Tibial nerve (tissue), 4 donors: ENCODE data around the gene DCTD. TPM values are rescaled to one million over a fixed set of nuclear protein-coding genes. Genes with fewer than 3 reads are reported as not detected.

Experiments used
- DNase-seq, 2 donors: peaks; one replicate each; pipeline ENCODE4 v3.0.0-alpha.2; 2019; ENCODE audit warnings: low spot score in 2 of 2
- H3K27ac ChIP-seq, 4 donors: fragments of 200-600 bp; sonication (generic) in 3 of 4; one replicate each; pipeline ENCODE4 v1.5.1; 2017 to 2019; ENCODE audit warnings: mild to moderate bottlenecking in 1 of 4
- H3K27me3 ChIP-seq, 2 donors: fragments of 200-600 bp; sonication (generic) in 1 of 2; one replicate each; pipeline versions ENCODE4 v1.5.1 to v1.6.0; 2017 to 2019
- H3K36me3 ChIP-seq, 3 donors: fragments of 200-600 bp; sonication (generic); one replicate each; pipeline ENCODE4 v1.5.1; 2018 to 2019
- H3K4me1 ChIP-seq, 4 donors: fragments of 200-600 bp; sonication (generic) in 3 of 4; one replicate each; pipeline ENCODE4 v1.5.1; 2017 to 2019
- H3K4me3 ChIP-seq, 4 donors: fragments of 200-600 bp; sonication (generic) in 3 of 4; one replicate each; pipeline ENCODE4 v1.5.1; 2017 to 2019; ENCODE audit warnings: mild to moderate bottlenecking in 1 of 4, moderate library complexity in 1 of 4
- H3K9me3 ChIP-seq, 4 donors: fragments of 200-600 bp; sonication (generic) in 3 of 4; one replicate each; pipeline ENCODE4 v1.5.1; 2017 to 2019
- CTCF ChIP-seq, 5 experiments: fragments of 200-600 bp in 3 of 5; fragments of 450-650 bp in 2 of 5; sonication (generic) in 3 of 5; IDR thresholded peaks; one replicate each; pipeline ENCODE4 v1.5.1; 2016 to 2019; ENCODE audit warnings: antibody characterized with exemption in 5 of 5, mild to moderate bottlenecking in 3 of 5, moderate library complexity in 2 of 5
- EP300 ChIP-seq, 2 donors: sonication (generic); formaldehyde crosslinking; IDR thresholded peaks; one replicate each; pipeline ENCODE4 v1.6.1; 2017; ENCODE audit warnings: antibody characterized with exemption in 2 of 2, mild to moderate bottlenecking in 1 of 2
- POLR2A ChIP-seq, 2 donors: fragments of 450-650 bp; IDR thresholded peaks; one replicate each; pipeline ENCODE4 v1.6.1; 2017; ENCODE audit warnings: antibody characterized with exemption in 2 of 2, mild to moderate bottlenecking in 2 of 2, moderate library complexity in 2 of 2
- WGBS, 2 donors: methylation state at CpG; one replicate each; pipeline ENCODE4 v1.1.5; 2018; 5-methylcytosine and 5-hydroxymethylcytosine counted together
- total RNA-seq, 4 donors: library from RNA; depleted of rRNA; stranded (reverse); fragments of >200 nt; gene quantifications; one replicate each; pipeline ENCODE4 v1.1.0, GENCODE V29; 2016

DCTD gene
- total RNA-seq, 4 donors from 2014 or later, result 50.4 to 76.3 (median 55.8) TPM

- TF ChIP-seq CTCF (IDR thresholded peaks at IDR 0.05) (no peak), EP300 (IDR thresholded peaks at IDR 0.05) (no peak), POLR2A (IDR thresholded peaks at IDR 0.05) (no peak)
- Histone ChIP-seq H3K9me3 (peaks cover 0 to 15% (median 0%) of the 10 kb centered on the region in 4 donors), H3K27me3 (no peaks in the 10 kb centered on the region), H3K4me1 (no peaks in the 10 kb centered on the region), H3K4me3 (no peak overlapping the region), H3K36me3 (no peaks in the 10 kb centered on the region), H3K27ac (no peak overlapping the region)
- WGBS, 2 donors, result 78 to 81% methylated on average over 16 to 17 of the region's 17 CpGs
- no peak for DNase-seq
These were observed 54.9 kb downstream of the DCTD start for GRCh38 chr4:182862141-182862875.

GRCh38 chr4:182861346-182861745, 55.8 kb downstream of the DCTD start:
- H3K4me1 ChIP-seq, result no peaks in the 10 kb centered on the region
- no peaks in the 10 kb centered on the region for H3K27me3 ChIP-seq
- WGBS, 2 donors, result 79 to 86% methylated on average over 10 of the region's 10 CpGs
- no peak for DNase-seq
- H3K36me3 ChIP-seq, result no peaks in the 10 kb centered on the region
- no peak overlapping the region for H3K4me3 ChIP-seq
- TF ChIP-seq POLR2A (IDR thresholded peaks at IDR 0.05) (no peak), EP300 (IDR thresholded peaks at IDR 0.05) (no peak), CTCF (IDR thresholded peaks at IDR 0.05) (no peak)
- H3K9me3 ChIP-seq, result peaks cover 0 to 24% (median 0%) of the 10 kb centered on the region in 4 donors
- no peak overlapping the region for H3K27ac ChIP-seq

GRCh38 chr4:182859730-182860129, 57.5 kb downstream of the DCTD start:
- Histone ChIP-seq H3K4me1 (no peaks in the 10 kb centered on the region), H3K36me3 (no peaks in the 10 kb centered on the region), H3K9me3 (peaks cover 0 to 34% (median 0%) of the 10 kb centered on the region in 4 donors), H3K27me3 (no peaks in the 10 kb centered on the region), H3K27ac (no peak overlapping the region), H3K4me3 (no peak overlapping the region)
- TF ChIP-seq EP300 (IDR thresholded peaks at IDR 0.05) (no peak), POLR2A (IDR thresholded peaks at IDR 0.05) (no peak), CTCF (IDR thresholded peaks at IDR 0.05) (no peak)
- 95 to 98% methylated on average over 2 of the region's 2 CpGs for WGBS, 2 donors
- DNase-seq, result no peak

- Histone ChIP-seq H3K36me3 (peaks cover 0 to 5% (median 0%) of the 10 kb centered on the region in 3 donors), H3K27ac (no peak overlapping the region), H3K27me3 (no peaks in the 10 kb centered on the region), H3K4me3 (no peak overlapping the region), H3K9me3 (peaks cover 0 to 44% (median 0%) of the 10 kb centered on the region in 4 donors), H3K4me1 (no peaks in the 10 kb centered on the region)
- whole genome bisulfite sequencing, 2 donors, result 92 to 94% methylated on average over 4 of the region's 4 CpGs
- DNase-seq, result no peak
- TF ChIP-seq EP300 (IDR thresholded peaks at IDR 0.05) (no peak), CTCF (IDR thresholded peaks at IDR 0.05) (no peak), POLR2A (IDR thresholded peaks at IDR 0.05) (no peak)
These were observed 58.5 kb downstream of the DCTD start for GRCh38 chr4:182858711-182859110.

- H3K36me3 ChIP-seq, result peaks cover 0 to 7% (median 0%) of the 10 kb centered on the region in 3 donors
- no peaks in the 10 kb centered on the region for H3K4me1 ChIP-seq
- no peak overlapping the region for H3K4me3 ChIP-seq
- H3K9me3 ChIP-seq, result peaks cover 0 to 62% (median 0%) of the 10 kb centered on the region in 4 donors
- TF ChIP-seq EP300 (IDR thresholded peaks at IDR 0.05) (no peak), POLR2A (IDR thresholded peaks at IDR 0.05) (no peak), CTCF (IDR thresholded peaks at IDR 0.05) (no peak)
- H3K27me3 ChIP-seq, result no peaks in the 10 kb centered on the region
- WGBS, 2 donors, result 91 to 95% methylated on average over 15 of the region's 15 CpGs
- H3K27ac ChIP-seq, result no peak overlapping the region
- DNase-seq, result no peak
These were observed 60.3 kb downstream of the DCTD start for GRCh38 chr4:182856862-182857261.
